GM18907 (cell line): ENCODE results near the gene PRSS23.
"Not testable (repeated sequence)": the region's sequence is repeated elsewhere in the genome, so short reads cannot be mapped to it uniquely, and the experiment has no call there.

Experiments
- ATAC-seq: cut with Tn5 transposase; IDR thresholded peaks from one replicate; pipeline ENCODE4 v1.9.1; 2021; ENCODE audit warnings: mild to moderate bottlenecking, moderate library complexity; ENCODE audit not compliant: unreplicated experiment

PRSS23 gene

GRCh38 chr11:86812322-86812670, 12.0 kb downstream of the PRSS23 start:
- no peak for ATAC-seq

- ATAC-seq: peak; percentile 48
Observed at GRCh38 chr11:86812981-86813380, 12.6 kb downstream of the PRSS23 start.

- ATAC-seq: no peak
Observed at GRCh38 chr11:86814775-86815174, 14.4 kb downstream of the PRSS23 start.

DNA sequence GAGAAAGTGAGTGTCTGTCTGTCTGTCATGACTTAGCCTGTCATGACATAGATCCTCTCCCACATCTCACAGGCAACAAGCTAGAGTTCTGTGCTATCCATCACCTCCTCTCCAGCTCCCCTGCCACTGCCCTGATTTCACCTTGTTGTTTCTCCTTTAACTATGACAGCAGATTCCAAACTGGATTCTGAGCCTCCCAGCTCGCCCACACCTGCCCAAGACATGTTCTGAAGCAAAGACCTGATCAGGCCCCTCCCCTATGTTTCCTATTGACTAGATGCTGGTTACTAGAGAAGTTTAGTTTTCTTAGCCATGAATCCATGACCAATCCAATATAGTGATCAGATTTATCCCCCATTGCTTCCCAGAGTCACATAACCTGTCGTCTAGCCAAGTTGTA, 15.4 kb downstream of the PRSS23 start:
- ATAC-seq: no peak

GRCh38 chr11:86816251-86816726, 15.9 kb downstream of the PRSS23 start:
- ATAC-seq: no peak

- ATAC-seq: peak; percentile 58
Observed at GRCh38 chr11:86818462-86819192, 18.3 kb downstream of the PRSS23 start.

DNA sequence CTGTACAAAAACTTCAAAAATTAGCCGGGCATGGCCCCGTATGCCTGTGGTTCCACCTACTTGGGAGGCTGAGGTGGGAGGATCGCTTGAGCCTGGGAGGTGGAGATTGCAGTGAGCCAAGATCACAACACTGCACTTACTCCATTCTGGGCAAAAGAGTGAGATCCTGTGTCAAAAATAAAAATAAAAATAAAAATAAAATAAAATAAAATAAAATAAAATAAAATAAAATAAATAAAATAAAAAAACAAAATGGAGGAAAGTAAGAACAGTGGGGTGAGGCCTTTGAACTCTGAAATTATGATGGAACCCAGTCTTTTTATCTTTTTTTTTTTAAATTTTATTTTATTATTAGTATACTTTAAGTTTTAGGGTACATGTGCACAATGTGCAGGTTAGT, 23.8 kb downstream of the PRSS23 start:
- ATAC-seq: not testable (repeated sequence)

- ATAC-seq: not testable (repeated sequence)
Observed at GRCh38 chr11:86834376-86834775, 34.0 kb downstream of the PRSS23 start.

DNA sequence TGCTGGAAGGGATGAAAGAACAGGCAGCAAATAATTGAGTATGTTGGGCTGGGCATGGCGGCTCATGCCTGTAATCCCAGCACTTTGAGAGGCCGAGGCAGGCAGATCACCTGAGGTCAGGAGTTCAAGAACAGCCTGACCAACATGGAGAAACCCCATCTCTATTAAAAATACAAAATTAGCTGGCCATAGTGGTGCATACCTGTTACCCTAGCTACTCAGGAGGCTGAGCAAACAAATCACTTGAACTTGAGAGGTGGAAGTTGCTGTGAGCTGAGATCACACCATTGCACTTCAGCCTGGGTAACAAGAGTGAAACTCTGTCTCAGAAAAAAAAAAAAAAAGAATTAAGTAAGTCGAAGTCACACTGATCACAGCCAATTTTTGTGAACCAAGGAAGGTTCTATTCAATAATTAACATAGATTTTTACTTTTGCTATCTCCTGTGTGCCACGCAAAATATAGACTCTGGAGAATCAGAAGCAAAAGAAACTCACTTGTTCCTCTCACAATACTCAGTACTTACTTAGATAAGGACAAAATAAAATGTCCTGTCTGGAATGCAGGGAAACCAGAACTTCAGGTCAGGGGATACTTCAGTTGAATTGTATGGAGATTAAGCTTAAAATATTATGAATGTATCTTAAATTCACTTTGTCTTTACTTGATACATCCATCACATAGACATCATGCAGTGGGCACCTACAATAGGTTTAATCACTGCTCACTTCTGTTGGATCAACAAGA, 44.6 kb downstream of the PRSS23 start:
- not testable (repeated sequence) for ATAC-seq

- no peak for ATAC-seq
Observed at GRCh38 chr11:86848132-86848531, 47.8 kb downstream of the PRSS23 start.

- ATAC-seq: no peak
Observed at GRCh38 chr11:86849679-86850078, 49.3 kb downstream of the PRSS23 start.
